ENCODE data around the gene CHCHD6. TPM values are rescaled to one million over a fixed set of nuclear protein-coding genes. Genes with fewer than 3 reads are reported as not detected.

Gene CHCHD6
- total RNA-seq, 1 experiment from 2014 or later, result 33.0 TPM

DNA sequence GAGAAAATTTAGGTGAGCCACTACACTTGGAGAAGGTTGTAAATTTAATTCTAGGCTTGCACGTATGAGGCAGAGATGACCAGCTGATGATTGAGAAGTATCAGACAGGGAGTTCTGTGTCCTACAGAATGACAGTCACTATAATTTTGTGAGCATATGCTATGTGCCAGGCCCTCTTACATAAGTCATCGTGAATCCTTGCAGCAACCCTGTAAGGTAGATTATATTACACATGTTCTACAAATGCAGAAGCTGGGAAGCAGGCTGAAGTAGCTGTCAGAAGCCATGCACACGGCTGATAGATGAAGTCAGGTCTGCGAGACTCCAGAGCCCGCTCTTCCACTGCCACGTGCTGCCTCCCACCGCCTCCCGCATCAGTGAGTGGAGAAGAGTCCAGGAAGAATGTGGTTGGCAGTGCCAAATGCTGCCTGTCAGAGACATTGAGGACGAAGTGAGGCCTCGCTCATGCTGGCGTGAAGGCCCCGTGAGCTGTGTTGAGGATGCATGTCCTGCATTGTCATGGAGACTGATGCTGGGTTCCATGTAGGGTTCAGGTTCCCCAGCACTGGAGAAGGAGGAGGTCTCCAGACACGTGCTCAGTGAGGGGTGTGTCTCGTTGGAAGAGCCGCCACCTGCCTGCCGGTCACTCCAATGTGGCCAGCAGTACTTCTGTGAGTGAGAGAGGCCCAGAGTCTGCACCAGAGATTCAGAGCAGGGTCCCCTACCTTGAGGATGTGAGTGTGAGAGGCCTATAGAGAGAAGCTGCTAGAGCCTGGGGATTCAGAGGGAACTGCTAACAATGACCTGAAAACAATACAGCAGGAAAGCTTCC, 155.6 kb downstream of the CHCHD6 start:
- Histone ChIP-seq H3K79me2 (ENCODE audit: low read length) (no peaks in the 10 kb centered on the region), H3K4me2 (ENCODE audit: low read length) (peak overlapping the region; percentile 21; the same call in 1 of the 2 replicates), H4K20me1 (ENCODE audit: low read length) (no peaks in the 10 kb centered on the region), H3K9me2 (replicated peaks; ENCODE audit: low read length) (no peaks in the 10 kb centered on the region), H3K9ac (ENCODE audit: low read length) (peak overlapping the region; percentile 29; the same call in 1 of the 2 replicates), H3K9me3 (ENCODE audit: low read length) (no peaks in the 10 kb centered on the region), H3K4me1 (ENCODE audit: insufficient read depth, low read length) (peaks cover 16% of the 10 kb centered on the region), H3K36me3 (ENCODE audit: low read depth, low read length) (no peaks in the 10 kb centered on the region), H2AFZ (ENCODE audit: low read length) (no peak overlapping the region), H3K27me3 (ENCODE audit: low read length) (no peaks in the 10 kb centered on the region), H3F3A (ENCODE audit: low read length, unreplicated experiment) (no peaks in the 10 kb centered on the region), H3K4me3 (ENCODE audit: low read length) (no peak overlapping the region), H3K27ac (ENCODE audit: low read length) (peak overlapping the region; percentile 82)
- no peak for DNase-seq
- ChIA-PET POLR2A (ENCODE audit: unreplicated experiment) (no interaction called here), CTCF (no interaction called here)
- intact Hi-C loops (cut with micrococcal nuclease), result loop anchor here (10.0 kb wide), 1 partner anchor 105 kb away; no protein-coding TSS in a partner anchor
- no peak for ATAC-seq
- TF ChIP-seq EZH2 (IDR thresholded peaks at IDR 0.05; ENCODE audit: low read length, unreplicated experiment), result no peak
- BruUV-seq (replicated peaks), result no TSS peak

- no peaks in the 10 kb centered on the region for H3K36me3 ChIP-seq (ENCODE audit: low read depth, low read length)
- no TSS peak for BruUV-seq (replicated peaks)
- no peak overlapping the region for H2AFZ ChIP-seq (ENCODE audit: low read length)
- TF ChIP-seq CTCF (conservative IDR thresholded peaks at IDR 0.05; ENCODE audit: low read depth, low read length) (no peak), EZH2phosphoT487 (IDR thresholded peaks at IDR 0.05; ENCODE audit: borderline replicate concordance, low read length) (no peak), EZH2 (IDR thresholded peaks at IDR 0.05; ENCODE audit: low read length, unreplicated experiment) (no peak)
- DNase-seq (no peak), ATAC-seq (no peak)
- H3K9me3 ChIP-seq (ENCODE audit: low read length), result no peaks in the 10 kb centered on the region
- no peak overlapping the region for H3K4me3 ChIP-seq (ENCODE audit: low read length)
- no peaks in the 10 kb centered on the region for H3K27me3 ChIP-seq (ENCODE audit: low read length)
- H3K79me2 ChIP-seq (ENCODE audit: low read length), result no peaks in the 10 kb centered on the region
- no peaks in the 10 kb centered on the region for H3F3A ChIP-seq (ENCODE audit: low read length, unreplicated experiment)
- no peak overlapping the region for H3K4me2 ChIP-seq (ENCODE audit: low read length)
- intact Hi-C loops (cut with micrococcal nuclease), result no loop called here
- POLR2A ChIA-PET (ENCODE audit: unreplicated experiment), result no interaction called here
- H3K27ac ChIP-seq (ENCODE audit: low read length), result no peak overlapping the region
- H3K9ac ChIP-seq (ENCODE audit: low read length), result no peak overlapping the region
- CTCF ChIA-PET, result no interaction called here
- no peaks in the 10 kb centered on the region for H3K4me1 ChIP-seq (ENCODE audit: insufficient read depth, low read length)
- no peaks in the 10 kb centered on the region for H4K20me1 ChIP-seq (ENCODE audit: low read length)
- no peaks in the 10 kb centered on the region for H3K9me2 ChIP-seq (replicated peaks; ENCODE audit: low read length)
Observed at GRCh38 chr3:126865736-126866135, 161.7 kb downstream of the CHCHD6 start.

- no TSS peak for BruUV-seq (replicated peaks)
- POLR2A ChIA-PET (ENCODE audit: unreplicated experiment), result no interaction called here
- no peaks in the 10 kb centered on the region for H3K9me2 ChIP-seq (replicated peaks; ENCODE audit: low read length)
- no peak overlapping the region for H3K4me2 ChIP-seq (ENCODE audit: low read length)
- H4K20me1 ChIP-seq (ENCODE audit: low read length), result no peaks in the 10 kb centered on the region
- no peaks in the 10 kb centered on the region for H3F3A ChIP-seq (ENCODE audit: low read length, unreplicated experiment)
- H2AFZ ChIP-seq (ENCODE audit: low read length), result no peak overlapping the region
- H3K4me1 ChIP-seq (ENCODE audit: insufficient read depth, low read length), result no peaks in the 10 kb centered on the region
- no peak for ATAC-seq
- no peak overlapping the region for H3K9ac ChIP-seq (ENCODE audit: low read length)
- CTCF ChIA-PET, result no interaction called here
- intact Hi-C loops (cut with micrococcal nuclease), result no loop called here
- no peaks in the 10 kb centered on the region for H3K79me2 ChIP-seq (ENCODE audit: low read length)
- H3K4me3 ChIP-seq (ENCODE audit: low read length), result no peak overlapping the region
- no peaks in the 10 kb centered on the region for H3K9me3 ChIP-seq (ENCODE audit: low read length)
- H3K36me3 ChIP-seq (ENCODE audit: low read depth, low read length), result no peaks in the 10 kb centered on the region
- no peak for DNase-seq
- H3K27me3 ChIP-seq (ENCODE audit: low read length), result no peaks in the 10 kb centered on the region
- no peak overlapping the region for H3K27ac ChIP-seq (ENCODE audit: low read length)
- no peak for TF ChIP-seq CTCF (conservative IDR thresholded peaks at IDR 0.05; ENCODE audit: low read depth, low read length)
- TF ChIP-seq EZH2 (IDR thresholded peaks at IDR 0.05; ENCODE audit: low read length, unreplicated experiment), result no peak
- no peak for TF ChIP-seq EZH2phosphoT487 (IDR thresholded peaks at IDR 0.05; ENCODE audit: borderline replicate concordance, low read length)
Observed at GRCh38 chr3:126866175-126866759, 162.2 kb downstream of the CHCHD6 start.

All from PC-3 (cell line).